Neural cell (in vitro differentiated cells): Measurements from ENCODE around the gene DDX56.

Experiments
- POLR2AphosphoS5 ChIP-seq: IDR thresholded peaks from 2 replicates; pipeline ENCODE4 v1.6.1; 2012
- RAD21 ChIP-seq: fragments of 450-650 bp; conservative IDR thresholded peaks from 2 replicates; pipeline ENCODE4 v1.6.1; 2014; ENCODE audit warnings: antibody characterized with exemption, mild to moderate bottlenecking, moderate library complexity
- TF ChIP-seq, protein P1 (sequence below): fragments of 450-650 bp; IDR thresholded peaks from 2 replicates; pipeline ENCODE4 v1.5.1; 2014; ENCODE audit warnings: antibody characterized with exemption, mild to moderate bottlenecking, moderate library complexity; ENCODE audit not compliant: poor library complexity, severe bottlenecking
- TF ChIP-seq, protein P2 (sequence below): IDR thresholded peaks from 2 replicates; pipeline ENCODE4 v1.6.1; 2012; ENCODE audit warnings: borderline replicate concordance

DNA sequence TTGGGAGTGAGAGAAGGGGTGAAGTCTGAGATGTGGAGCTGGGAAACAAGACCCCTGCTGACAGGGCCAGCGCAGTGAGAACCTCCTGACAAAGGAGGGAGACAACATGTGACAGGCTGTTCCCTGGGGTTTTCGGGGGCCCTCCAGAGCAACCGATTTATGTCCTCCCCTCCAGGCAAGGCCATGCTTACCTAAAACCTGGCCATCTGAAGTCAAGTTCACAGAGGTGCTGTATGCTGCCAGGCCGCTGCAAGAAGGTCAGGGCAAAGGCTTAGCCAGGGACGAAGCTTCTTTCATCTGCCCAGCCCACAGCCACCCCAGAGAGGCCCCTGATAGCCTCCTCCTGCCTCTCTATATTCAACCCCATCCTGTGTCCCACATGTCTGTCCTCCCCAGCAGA lies 53.1 kb downstream of the DDX56 start:
- TF ChIP-seq, protein P1, sequence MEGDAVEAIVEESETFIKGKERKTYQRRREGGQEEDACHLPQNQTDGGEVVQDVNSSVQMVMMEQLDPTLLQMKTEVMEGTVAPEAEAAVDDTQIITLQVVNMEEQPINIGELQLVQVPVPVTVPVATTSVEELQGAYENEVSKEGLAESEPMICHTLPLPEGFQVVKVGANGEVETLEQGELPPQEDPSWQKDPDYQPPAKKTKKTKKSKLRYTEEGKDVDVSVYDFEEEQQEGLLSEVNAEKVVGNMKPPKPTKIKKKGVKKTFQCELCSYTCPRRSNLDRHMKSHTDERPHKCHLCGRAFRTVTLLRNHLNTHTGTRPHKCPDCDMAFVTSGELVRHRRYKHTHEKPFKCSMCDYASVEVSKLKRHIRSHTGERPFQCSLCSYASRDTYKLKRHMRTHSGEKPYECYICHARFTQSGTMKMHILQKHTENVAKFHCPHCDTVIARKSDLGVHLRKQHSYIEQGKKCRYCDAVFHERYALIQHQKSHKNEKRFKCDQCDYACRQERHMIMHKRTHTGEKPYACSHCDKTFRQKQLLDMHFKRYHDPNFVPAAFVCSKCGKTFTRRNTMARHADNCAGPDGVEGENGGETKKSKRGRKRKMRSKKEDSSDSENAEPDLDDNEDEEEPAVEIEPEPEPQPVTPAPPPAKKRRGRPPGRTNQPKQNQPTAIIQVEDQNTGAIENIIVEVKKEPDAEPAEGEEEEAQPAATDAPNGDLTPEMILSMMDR = no peak
- TF ChIP-seq POLR2AphosphoS5 (no peak), RAD21 (no peak)
- TF ChIP-seq, protein P2, sequence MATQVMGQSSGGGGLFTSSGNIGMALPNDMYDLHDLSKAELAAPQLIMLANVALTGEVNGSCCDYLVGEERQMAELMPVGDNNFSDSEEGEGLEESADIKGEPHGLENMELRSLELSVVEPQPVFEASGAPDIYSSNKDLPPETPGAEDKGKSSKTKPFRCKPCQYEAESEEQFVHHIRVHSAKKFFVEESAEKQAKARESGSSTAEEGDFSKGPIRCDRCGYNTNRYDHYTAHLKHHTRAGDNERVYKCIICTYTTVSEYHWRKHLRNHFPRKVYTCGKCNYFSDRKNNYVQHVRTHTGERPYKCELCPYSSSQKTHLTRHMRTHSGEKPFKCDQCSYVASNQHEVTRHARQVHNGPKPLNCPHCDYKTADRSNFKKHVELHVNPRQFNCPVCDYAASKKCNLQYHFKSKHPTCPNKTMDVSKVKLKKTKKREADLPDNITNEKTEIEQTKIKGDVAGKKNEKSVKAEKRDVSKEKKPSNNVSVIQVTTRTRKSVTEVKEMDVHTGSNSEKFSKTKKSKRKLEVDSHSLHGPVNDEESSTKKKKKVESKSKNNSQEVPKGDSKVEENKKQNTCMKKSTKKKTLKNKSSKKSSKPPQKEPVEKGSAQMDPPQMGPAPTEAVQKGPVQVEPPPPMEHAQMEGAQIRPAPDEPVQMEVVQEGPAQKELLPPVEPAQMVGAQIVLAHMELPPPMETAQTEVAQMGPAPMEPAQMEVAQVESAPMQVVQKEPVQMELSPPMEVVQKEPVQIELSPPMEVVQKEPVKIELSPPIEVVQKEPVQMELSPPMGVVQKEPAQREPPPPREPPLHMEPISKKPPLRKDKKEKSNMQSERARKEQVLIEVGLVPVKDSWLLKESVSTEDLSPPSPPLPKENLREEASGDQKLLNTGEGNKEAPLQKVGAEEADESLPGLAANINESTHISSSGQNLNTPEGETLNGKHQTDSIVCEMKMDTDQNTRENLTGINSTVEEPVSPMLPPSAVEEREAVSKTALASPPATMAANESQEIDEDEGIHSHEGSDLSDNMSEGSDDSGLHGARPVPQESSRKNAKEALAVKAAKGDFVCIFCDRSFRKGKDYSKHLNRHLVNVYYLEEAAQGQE = no peak
